A673 (cell line): ENCODE data around the gene ADAT2. TPM values are rescaled to one million over a fixed set of nuclear protein-coding genes. Genes with fewer than 3 reads are reported as not detected.

Experiments used
- BruUV-seq: library from RNA; stranded (reverse); fragments of 400-500 nt; replicated peaks from 2 replicates; lab custom pipeline; 2021; lab: Mats Ljungman, UMichigan
- CTCF ChIA-PET: fragments of 300-600 bp; sonication (Branson Sonifier 250); formaldehyde crosslinking; loops from one replicate; lab custom pipeline; 2022; ENCODE audit warnings: antibody characterized with exemption; lab: Charles Lee
- POLR2A ChIA-PET: fragments of 300-600 bp; sonication (Branson Sonifier 250); formaldehyde crosslinking; loops from one replicate; lab custom pipeline; 2022; ENCODE audit warnings: antibody characterized with exemption; ENCODE audit not compliant: low non-redundant PET; lab: Charles Lee
- DNase-seq: peaks from one replicate; pipeline ENCODE4 v3.0.0-alpha.2; 2015; ENCODE audit warnings: low spot score
- H3K27ac ChIP-seq: fragments of 200-600 bp; sonication (generic); 2 replicates; pipeline ENCODE4 v1.5.1; 2016; ENCODE audit warnings: mixed run types, low read depth, mild to moderate bottlenecking, mixed read lengths, antibody characterized with exemption, low read length; ENCODE audit not compliant: poor library complexity, severe bottlenecking
- H3K27me3 ChIP-seq: fragments of 200-600 bp; sonication (generic); replicated peaks from 2 replicates; pipeline ENCODE4 v1.6.1; 2017; ENCODE audit warnings: mixed run types, low read depth, mild to moderate bottlenecking, mixed read lengths, antibody characterized with exemption, low read length; ENCODE audit not compliant: insufficient read depth, poor library complexity
- H3K36me3 ChIP-seq: fragments of 200-600 bp; sonication (generic); 2 replicates; pipeline ENCODE4 v1.6.1; 2016; ENCODE audit warnings: mixed run types, mild to moderate bottlenecking, mixed read lengths, antibody characterized with exemption, low read length; ENCODE audit not compliant: insufficient read depth, poor library complexity, severe bottlenecking
- H3K4me1 ChIP-seq: fragments of 200-600 bp; sonication (generic); 2 replicates; pipeline ENCODE4 v1.6.1; 2017; ENCODE audit warnings: mixed run types, mild to moderate bottlenecking, mixed read lengths, antibody characterized with exemption, low read length; ENCODE audit not compliant: insufficient read depth, poor library complexity, severe bottlenecking
- H3K4me3 ChIP-seq: fragments of 200-600 bp; sonication (generic); 2 replicates; pipeline ENCODE4 v1.5.1; 2016; ENCODE audit warnings: low read depth, mixed run types, mild to moderate bottlenecking, mixed read lengths, low read length; ENCODE audit not compliant: poor library complexity, severe bottlenecking
- H3K9me3 ChIP-seq: fragments of 200-600 bp; sonication (generic); 2 replicates; pipeline ENCODE4 v1.6.1; 2016; ENCODE audit warnings: mixed run types, low read depth, mild to moderate bottlenecking, mixed read lengths, antibody characterized with exemption, low read length; ENCODE audit not compliant: poor library complexity, severe bottlenecking
- CTCF ChIP-seq: fragments of 300-800, 200-600 bp; sonication (generic); conservative IDR thresholded peaks from 2 replicates; pipeline ENCODE4 v1.5.1; 2017; ENCODE audit warnings: low read depth, mild to moderate bottlenecking, antibody characterized with exemption, low read length, moderate library complexity, mixed read lengths
- EZH2 ChIP-seq: fragments of 200-600 bp; sonication (generic); IDR thresholded peaks from 2 replicates; pipeline ENCODE4 v1.6.1; 2017; ENCODE audit warnings: borderline replicate concordance, low read depth, mild to moderate bottlenecking, mixed read lengths, antibody characterized with exemption, low read length; ENCODE audit not compliant: poor library complexity, severe bottlenecking
- intact Hi-C: fragments of 100-400 bp; cut with micrococcal nuclease; formaldehyde crosslinking; loops from one replicate; pipeline ENCODE4 v1.10.0; 2022; ENCODE audit not compliant: unreplicated experiment
- total RNA-seq: library from RNA; stranded (reverse); gene quantifications from 2 replicates; pipeline ENCODE4 v1.2.3, GENCODE V29; 2021

ADAT2 gene
- total RNA-seq, 1 experiment from 2014 or later: 9.9 TPM

DNA sequence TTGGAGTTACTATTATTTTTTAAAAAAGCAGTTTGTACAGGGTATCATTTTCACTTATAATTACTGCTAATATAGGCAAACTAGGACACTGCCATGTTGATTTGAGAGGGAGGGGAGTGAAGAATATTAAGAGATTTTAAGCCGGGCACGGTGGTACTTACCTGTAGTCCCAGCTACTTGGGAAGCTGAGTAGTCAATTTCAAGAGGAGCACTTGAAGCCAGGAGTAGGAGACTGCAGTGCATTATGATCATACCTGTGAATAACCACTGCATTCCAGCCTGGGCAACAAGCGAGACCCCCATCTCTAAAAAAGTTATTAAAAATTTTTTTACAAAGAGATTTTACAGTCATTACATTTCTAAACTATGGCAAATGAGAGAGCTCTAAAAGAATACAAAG is 35.7 kb downstream of the ADAT2 start:
- H3K36me3 ChIP-seq: no peaks in the 10 kb centered on the region
- intact Hi-C loops: no loop called here
- H3K4me3 ChIP-seq: no peak overlapping the region
- TF ChIP-seq CTCF (no peak), EZH2 (no peak)
- no TSS peak for BruUV-seq
- ChIA-PET CTCF (interaction anchor here (1.6 kb wide), 1 partner anchor 12 kb away, joined by 4 read pairs; no protein-coding TSS in a partner anchor), POLR2A (no interaction called here)
- no peaks in the 10 kb centered on the region for H3K27me3 ChIP-seq
- no peak overlapping the region for H3K27ac ChIP-seq
- H3K4me1 ChIP-seq: no peaks in the 10 kb centered on the region
- no peak for DNase-seq
- H3K9me3 ChIP-seq: no peaks in the 10 kb centered on the region

DNA sequence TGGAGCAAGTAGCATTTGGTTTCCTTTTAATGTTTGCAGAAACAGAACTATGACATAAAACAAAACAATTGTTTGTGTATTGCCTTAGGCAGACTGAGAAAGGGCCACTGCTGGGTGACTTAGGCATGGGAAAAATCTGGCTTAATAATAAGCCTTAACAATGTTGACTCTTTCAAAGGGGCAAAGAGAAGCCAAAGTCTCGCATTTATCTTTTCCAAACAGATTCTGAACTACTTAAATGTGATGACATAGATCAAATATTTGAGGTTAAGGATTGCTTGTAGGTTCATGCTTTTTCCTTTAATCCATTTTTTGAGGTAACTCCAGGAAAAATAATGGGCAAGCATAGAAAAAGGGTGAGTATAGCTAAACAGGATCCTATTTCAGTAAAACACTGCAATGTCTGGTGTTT is 39.6 kb downstream of the ADAT2 start:
- BruUV-seq: no TSS peak
- ChIA-PET CTCF (interaction anchor here (0.6 kb wide), 1 partner anchor 568 kb away, joined by 6 read pairs; no protein-coding TSS in a partner anchor), POLR2A (no interaction called here)
- no peak for DNase-seq
- H3K27me3 ChIP-seq: no peaks in the 10 kb centered on the region
- H3K9me3 ChIP-seq: no peaks in the 10 kb centered on the region
- H3K4me1 ChIP-seq: no peaks in the 10 kb centered on the region
- intact Hi-C loops: no loop called here
- no peak overlapping the region for H3K27ac ChIP-seq
- TF ChIP-seq EZH2 (no peak), CTCF (no peak)
- no peak overlapping the region for H3K4me3 ChIP-seq
- H3K36me3 ChIP-seq: no peaks in the 10 kb centered on the region

- TF ChIP-seq EZH2: no peak
- TF ChIP-seq CTCF: no peak
- no peak overlapping the region for H3K4me3 ChIP-seq
- POLR2A ChIA-PET: no interaction called here
Measured at GRCh38 chr6:143408787-143409162, 41.7 kb downstream of the ADAT2 start.

More at GRCh38 chr6:143408787-143409162, 41.7 kb downstream of the ADAT2 start:
- DNase-seq: no peak
- Histone ChIP-seq H3K9me3 (no peaks in the 10 kb centered on the region), H3K27me3 (no peaks in the 10 kb centered on the region), H3K36me3 (no peaks in the 10 kb centered on the region), H3K4me1 (no peaks in the 10 kb centered on the region), H3K27ac (no peak overlapping the region)
- CTCF ChIA-PET: no interaction called here
- intact Hi-C loops: no loop called here
- no TSS peak for BruUV-seq
